ENCODE data around the gene ZNF121. TPM values are rescaled to one million over a fixed set of nuclear protein-coding genes. Genes with fewer than 3 reads are reported as not detected.
"Not testable (repeated sequence)": the region's sequence is repeated elsewhere in the genome, so short reads cannot be mapped to it uniquely, and the experiment has no call there.

Gene ZNF121
- total and polyA plus RNA-seq, 2 donors (not counting 1 experiment from before 2014, with no cell fraction given), result 7.1 to 48.0 TPM

GRCh38 chr19:9539201-9539600 is 45.1 kb downstream of the ZNF121 start:
- Histone ChIP-seq H3K4me3 (ENCODE audit: control extremely low read depth in 1 of 5, extremely low read depth in 1 of 5, insufficient read depth in 1 of 5, low read depth in 2 of 5, low read length in 4 of 5) (peak overlapping the region in 2 of 5 experiments; percentile 63 to 97), H3K79me2 (ENCODE audit: control insufficient read depth, insufficient read depth, low read length) (peaks cover 16% of the 10 kb centered on the region), H3K36me3 (replicated peaks in 1 of 2; ENCODE audit: control extremely low read depth in 1 of 2, control insufficient read depth in 1 of 2, extremely low read depth in 1 of 2, insufficient read depth in 2 of 2, low read length in 1 of 2) (peaks cover 4 to 17% of the 10 kb centered on the region in 2 experiments), H3K4me2 (replicated peaks; ENCODE audit: low read depth, low read length, poor library complexity, severe bottlenecking) (peak overlapping the region; percentile 74), H3K9ac (ENCODE audit: low read length) (peak overlapping the region; percentile 99), H2AFZ (ENCODE audit: insufficient read depth, low read depth, low read length, poor library complexity, severe bottlenecking) (peak overlapping the region; percentile 89), H3K27ac (ENCODE audit: low read length in 2 of 2) (peak overlapping the region; percentile 80 to 88), H3K9me3 (ENCODE audit: control extremely low read depth in 1 of 3, control insufficient read depth in 2 of 3, insufficient read depth in 1 of 3, low read length in 2 of 3) (peaks cover 0 to 15% (median 0%) of the 10 kb centered on the region in 3 donors), H3K4me1 (ENCODE audit: control insufficient read depth in 2 of 2, insufficient read depth in 2 of 2, low read length in 2 of 2) (peaks cover 7 to 11% of the 10 kb centered on the region in 2 donors)
- CTCF ChIA-PET; ATAC-seq (ENCODE audit: low read depth); H3K9me3 Mint-ChIP-seq (ENCODE audit: insufficient read depth); H3K27me3 ChIP-seq (replicated peaks in 1 of 4; ENCODE audit: control extremely low read depth in 1 of 4, control insufficient read depth in 3 of 4, insufficient read depth in 4 of 4, low read length in 3 of 4); H3K27me3 Mint-ChIP-seq; DNase-seq; POLR2A ChIA-PET; H4K20me1 ChIP-seq (ENCODE audit: control insufficient read depth, insufficient read depth, low read length, poor library complexity, severe bottlenecking): not testable (repeated sequence)
- Mint-ChIP-seq H3K27ac (peak overlapping the region; percentile 99), H3K4me3 (peak overlapping the region; percentile 100), H3K4me1 (peaks cover 25% of the 10 kb centered on the region)
- intact Hi-C loops (cut with micrococcal nuclease), result loop anchor here (2.0 to 5.0 kb wide), 2 partner anchors 104 to 217 kb away; partner anchors contain the start of genes ZNF266 and ZNF559
- WGBS (ENCODE audit: insufficient coverage), result 82% methylated on average over 6 of the region's 6 CpGs

DNA sequence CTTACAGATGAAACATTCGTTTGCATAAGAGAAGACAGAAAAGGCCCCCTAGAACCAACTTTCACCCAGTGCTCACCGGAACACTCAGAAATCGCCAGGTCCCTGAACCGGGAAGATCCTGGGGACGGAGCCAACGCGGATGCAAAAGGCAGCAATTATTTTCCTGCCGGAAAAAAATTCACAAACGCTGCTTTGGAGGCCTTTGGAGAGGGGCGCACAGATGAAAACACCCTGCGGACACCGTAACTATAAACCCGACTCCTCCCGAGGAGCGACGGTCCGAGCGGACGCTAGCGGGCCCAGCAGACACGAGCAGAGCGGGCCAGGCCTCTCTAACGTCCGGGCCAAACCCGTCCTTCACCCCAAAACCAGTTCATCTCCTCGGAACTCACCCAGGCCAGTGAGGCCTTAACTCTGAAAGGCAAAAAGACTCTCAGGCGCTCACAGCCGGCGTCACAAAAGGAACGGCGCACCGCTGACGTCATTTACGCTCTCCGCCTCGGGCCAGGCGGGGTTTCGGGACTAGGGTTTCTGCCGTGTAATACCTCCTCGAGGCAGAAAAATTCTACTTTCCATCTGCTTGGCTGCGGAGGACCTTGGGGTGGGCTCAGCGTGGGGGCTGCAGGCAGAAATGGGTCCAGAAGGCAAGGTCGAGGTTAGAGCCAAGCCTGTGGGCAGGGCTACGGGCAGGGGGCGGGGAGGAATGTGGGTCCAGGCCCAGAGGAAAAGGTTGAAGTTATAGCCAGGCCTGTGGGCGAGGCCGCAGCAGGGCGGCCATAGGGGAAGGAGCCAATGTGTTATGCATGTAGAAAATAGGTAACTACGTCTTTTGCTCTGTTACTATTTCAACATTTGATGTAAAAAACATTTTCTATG is 45.9 kb downstream of the ZNF121 start, which contains the start of gene ZNF426:
TSS of gene ZNF426 (minus strand) at position 463 of the 876 bp plus-strand sequence. CDS start 2,413 bp downstream, outside the sequence.
- peak within 1 kb of the TSS; percentile 99 for H3K27ac Mint-ChIP-seq
- H3K9ac ChIP-seq (ENCODE audit: low read length), result peak within 1 kb of the TSS; percentile 99
- peaks cover 3% of the 10 kb centered on the region for H3K9me3 Mint-ChIP-seq (ENCODE audit: insufficient read depth)
- WGBS (ENCODE audit: insufficient coverage), result under 1% methylated on average over 44 of the region's 49 CpGs
- peak; percentile 90 for DNase-seq
- peak within 1 kb of the TSS; percentile 89 for H2AFZ ChIP-seq (ENCODE audit: insufficient read depth, low read depth, low read length, poor library complexity, severe bottlenecking)
- peaks cover 0 to 15% (median 0%) of the 10 kb centered on the region in 3 donors for H3K9me3 ChIP-seq (ENCODE audit: control extremely low read depth in 1 of 3, control insufficient read depth in 2 of 3, insufficient read depth in 1 of 3, low read length in 2 of 3)
- peak within 1 kb of the TSS; percentile 80 to 88 for H3K27ac ChIP-seq (ENCODE audit: low read length in 2 of 2)
- no peaks in the 10 kb centered on the region for H3K27me3 Mint-ChIP-seq
- peak within 1 kb of the TSS; percentile 74 for H3K4me2 ChIP-seq (replicated peaks; ENCODE audit: low read depth, low read length, poor library complexity, severe bottlenecking)
- ChIA-PET CTCF (no interaction called here), POLR2A (no interaction called here)
- ATAC-seq (ENCODE audit: low read depth), result peak; percentile 87
- peaks cover 7 to 11% of the 10 kb centered on the region in 2 donors for H3K4me1 ChIP-seq (ENCODE audit: control insufficient read depth in 2 of 2, insufficient read depth in 2 of 2, low read length in 2 of 2)
- intact Hi-C loops (cut with micrococcal nuclease), result loop anchor here (1.0 to 5.0 kb wide), 4 partner anchors 46 to 229 kb away; partner anchors contain the start of genes ZNF121, ZNF266, ZNF559 and ZNF699
- peaks cover 16% of the 10 kb centered on the region for H3K79me2 ChIP-seq (ENCODE audit: control insufficient read depth, insufficient read depth, low read length)
- H3K36me3 ChIP-seq (replicated peaks in 1 of 2; ENCODE audit: control extremely low read depth in 1 of 2, control insufficient read depth in 1 of 2, extremely low read depth in 1 of 2, insufficient read depth in 2 of 2, low read length in 1 of 2), result peaks cover 10 to 25% of the 10 kb centered on the region in 2 experiments
- H4K20me1 ChIP-seq (ENCODE audit: control insufficient read depth, insufficient read depth, low read length, poor library complexity, severe bottlenecking), result no peaks in the 10 kb centered on the region
- peaks cover 25% of the 10 kb centered on the region for H3K4me1 Mint-ChIP-seq
- peak within 1 kb of the TSS; percentile 100 for H3K4me3 Mint-ChIP-seq
- H3K27me3 ChIP-seq (replicated peaks in 1 of 4; ENCODE audit: control extremely low read depth in 1 of 4, control insufficient read depth in 3 of 4, insufficient read depth in 4 of 4, low read length in 3 of 4), result no peaks in the 10 kb centered on the region
- no peak for TF ChIP-seq EZH2 (IDR thresholded peaks at IDR 0.05; ENCODE audit: borderline replicate concordance, insufficient read depth, low read depth, low read length, poor library complexity, severe bottlenecking)
- TF ChIP-seq, protein P1, sequence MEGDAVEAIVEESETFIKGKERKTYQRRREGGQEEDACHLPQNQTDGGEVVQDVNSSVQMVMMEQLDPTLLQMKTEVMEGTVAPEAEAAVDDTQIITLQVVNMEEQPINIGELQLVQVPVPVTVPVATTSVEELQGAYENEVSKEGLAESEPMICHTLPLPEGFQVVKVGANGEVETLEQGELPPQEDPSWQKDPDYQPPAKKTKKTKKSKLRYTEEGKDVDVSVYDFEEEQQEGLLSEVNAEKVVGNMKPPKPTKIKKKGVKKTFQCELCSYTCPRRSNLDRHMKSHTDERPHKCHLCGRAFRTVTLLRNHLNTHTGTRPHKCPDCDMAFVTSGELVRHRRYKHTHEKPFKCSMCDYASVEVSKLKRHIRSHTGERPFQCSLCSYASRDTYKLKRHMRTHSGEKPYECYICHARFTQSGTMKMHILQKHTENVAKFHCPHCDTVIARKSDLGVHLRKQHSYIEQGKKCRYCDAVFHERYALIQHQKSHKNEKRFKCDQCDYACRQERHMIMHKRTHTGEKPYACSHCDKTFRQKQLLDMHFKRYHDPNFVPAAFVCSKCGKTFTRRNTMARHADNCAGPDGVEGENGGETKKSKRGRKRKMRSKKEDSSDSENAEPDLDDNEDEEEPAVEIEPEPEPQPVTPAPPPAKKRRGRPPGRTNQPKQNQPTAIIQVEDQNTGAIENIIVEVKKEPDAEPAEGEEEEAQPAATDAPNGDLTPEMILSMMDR (IDR thresholded peaks at IDR 0.05), result no peak
- H3K4me3 ChIP-seq (ENCODE audit: control extremely low read depth in 1 of 5, extremely low read depth in 1 of 5, insufficient read depth in 1 of 5, low read depth in 2 of 5, low read length in 4 of 5), result peak within 1 kb of the TSS; percentile 63 to 97 (median 77)

All from B cell (primary cell).